ENCODE measurements around the gene CTXND2. TPM values are rescaled to one million over a fixed set of nuclear protein-coding genes. Genes with fewer than 3 reads are reported as not detected.

CTXND2 gene
- total and polyA plus RNA-seq, 9 of the 15 experiments (the other 6 are each of a cell fraction or from before 2014, with no cell fraction given): not detected

GRCh38 chr1:150912623-150913022 lies 25.7 kb downstream of the CTXND2 start:
- Histone ChIP-seq H3K9ac (ENCODE audit: insufficient read depth in 1 of 2, low read depth in 2 of 2, low read length in 2 of 2) (no peak overlapping the region), H3K79me2 (ENCODE audit: control insufficient read depth, insufficient read depth, low read length) (no peaks in the 10 kb centered on the region), H2AFZ (ENCODE audit: low read depth, low read length) (peak overlapping the region; percentile 39; the same call in 1 of the 2 replicates), H3K4me1 (replicated peaks in 1 of 2; ENCODE audit: control insufficient read depth in 2 of 2, insufficient read depth in 2 of 2, low read length in 2 of 2) (no peaks in the 10 kb centered on the region; a peak in 1 of 5 replicates), H3K36me3 (ENCODE audit: control insufficient read depth, insufficient read depth, low read length) (no peaks in the 10 kb centered on the region), H3K4me3 (no peak overlapping the region), H3K9me1 (ENCODE audit: control insufficient read depth, insufficient read depth, low read length) (no peaks in the 10 kb centered on the region), H4K20me1 (replicated peaks; ENCODE audit: control insufficient read depth, insufficient read depth, low read length) (no peaks in the 10 kb centered on the region), H3K4me2 (ENCODE audit: insufficient read depth, low read length) (no peak overlapping the region), H3K9me3 (replicated peaks; ENCODE audit: control insufficient read depth, insufficient read depth, low read depth, low read length) (no peaks in the 10 kb centered on the region), H3K27ac (ENCODE audit: extremely low read depth, low read depth, low read length) (no peak overlapping the region), H3K27me3 (ENCODE audit: control insufficient read depth in 2 of 2, insufficient read depth in 2 of 2, low read length in 2 of 2) (no peaks in the 10 kb centered on the region)
- POLR2A ChIA-PET: interaction anchor here (0.7 to 1.9 kb wide), 3 partner anchors 10 to 341 kb away, joined by 3 to 7 read pairs (median 5); partner anchors contain the start of gene PSMD4
- FAIRE-seq (no peak), ATAC-seq (no peak), DNase-seq (ENCODE audit: extremely low read depth in 1 of 4, low spot score in 3 of 4) (no peak)
- no TSS peak for BruUV-seq (replicated peaks)
- CTCF ChIA-PET (ENCODE audit: low intra/inter-chr PET ratio): no interaction called here
- intact Hi-C loops (cut with micrococcal nuclease): no loop called here
- in situ Hi-C loops (cut with MboI): no loop called here
- TF ChIP-seq EHMT2 (IDR thresholded peaks at IDR 0.05) (no peak), ZC3H4 (CRISPR knock-in tag; IDR thresholded peaks at IDR 0.05; ENCODE audit: borderline replicate concordance) (no peak), NFYB (IDR thresholded peaks at IDR 0.05; ENCODE audit: extremely low read depth, insufficient read length) (no peak), FOXO4 (CRISPR knock-in tag; IDR thresholded peaks at IDR 0.05) (no peak), CAMTA2 (CRISPR knock-in tag; conservative IDR thresholded peaks at IDR 0.05) (no peak), PCBP1 (IDR thresholded peaks at IDR 0.05; ENCODE audit: low read depth, low read length, poor library complexity, severe bottlenecking) (no peak), HEY1 (CRISPR knock-in tag; IDR thresholded peaks at IDR 0.05; ENCODE audit: borderline replicate concordance) (no peak), IRF1 (CRISPR knock-in tag; IDR thresholded peaks at IDR 0.05; ENCODE audit: borderline replicate concordance) (no peak), SRSF7 (optimal IDR thresholded peaks at IDR 0.05; ENCODE audit: low read depth, low read length) (no peak), ZNF121 (CRISPR knock-in tag; conservative IDR thresholded peaks at IDR 0.05) (no peak), CBX8 (IDR thresholded peaks at IDR 0.05; ENCODE audit: borderline replicate concordance, extremely low read depth, low read depth, low read length, poor library complexity, severe bottlenecking) (no peak), REST (IDR thresholded peaks at IDR 0.05; ENCODE audit: borderline replicate concordance) (no peak), REST (CRISPR knock-in tag; IDR thresholded peaks at IDR 0.05; ENCODE audit: low read depth) (no peak), PTBP1 (IDR thresholded peaks at IDR 0.05; ENCODE audit: low read depth, low read length) (no peak)
